Measurements from ENCODE around the gene CHST8. TPM values are rescaled to one million over a fixed set of nuclear protein-coding genes. Genes with fewer than 3 reads are reported as not detected.

The CHST8 gene
- total RNA-seq, 4 donors from 2014 or later: not detected

DNA sequence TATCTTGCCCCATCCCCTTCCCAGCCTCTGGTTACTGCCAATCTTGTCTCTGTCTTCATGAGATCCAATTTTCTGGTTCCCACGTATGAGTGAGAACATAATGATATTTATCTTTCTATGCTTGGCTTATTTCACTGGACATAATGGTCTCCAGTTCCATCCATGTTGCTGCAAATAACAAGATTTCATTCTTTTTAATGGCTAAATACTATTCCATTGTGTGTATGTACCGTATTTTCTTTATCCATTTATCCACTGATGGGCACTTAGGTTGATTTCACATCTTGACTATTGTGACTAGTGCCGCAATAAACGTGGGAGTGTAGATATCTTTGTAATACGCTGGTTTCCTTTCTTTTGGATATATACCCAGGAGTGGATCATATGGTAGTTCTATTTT, 43.0 kb downstream of the CHST8 start:
- intact Hi-C loops (cut with DNase I; ENCODE audit: low total_unique reads): no loop called here
- no peak for TF ChIP-seq EP300 (IDR thresholded peaks at IDR 0.05; ENCODE audit: low read depth)
- TF ChIP-seq POLR2A (IDR thresholded peaks at IDR 0.05): no peak
- TF ChIP-seq, protein P1, sequence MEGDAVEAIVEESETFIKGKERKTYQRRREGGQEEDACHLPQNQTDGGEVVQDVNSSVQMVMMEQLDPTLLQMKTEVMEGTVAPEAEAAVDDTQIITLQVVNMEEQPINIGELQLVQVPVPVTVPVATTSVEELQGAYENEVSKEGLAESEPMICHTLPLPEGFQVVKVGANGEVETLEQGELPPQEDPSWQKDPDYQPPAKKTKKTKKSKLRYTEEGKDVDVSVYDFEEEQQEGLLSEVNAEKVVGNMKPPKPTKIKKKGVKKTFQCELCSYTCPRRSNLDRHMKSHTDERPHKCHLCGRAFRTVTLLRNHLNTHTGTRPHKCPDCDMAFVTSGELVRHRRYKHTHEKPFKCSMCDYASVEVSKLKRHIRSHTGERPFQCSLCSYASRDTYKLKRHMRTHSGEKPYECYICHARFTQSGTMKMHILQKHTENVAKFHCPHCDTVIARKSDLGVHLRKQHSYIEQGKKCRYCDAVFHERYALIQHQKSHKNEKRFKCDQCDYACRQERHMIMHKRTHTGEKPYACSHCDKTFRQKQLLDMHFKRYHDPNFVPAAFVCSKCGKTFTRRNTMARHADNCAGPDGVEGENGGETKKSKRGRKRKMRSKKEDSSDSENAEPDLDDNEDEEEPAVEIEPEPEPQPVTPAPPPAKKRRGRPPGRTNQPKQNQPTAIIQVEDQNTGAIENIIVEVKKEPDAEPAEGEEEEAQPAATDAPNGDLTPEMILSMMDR (IDR thresholded peaks at IDR 0.05): no peak
- no peak for TF ChIP-seq POLR2AphosphoS5 (IDR thresholded peaks at IDR 0.05)
- Histone ChIP-seq H3K27me3 (no peaks in the 10 kb centered on the region), H3K36me3 (no peaks in the 10 kb centered on the region), H3K27ac (no peak overlapping the region), H3K4me1 (no peaks in the 10 kb centered on the region), H3K9me3 (no peaks in the 10 kb centered on the region), H3K4me3 (no peak overlapping the region)
- no peak for DNase-seq
- in situ Hi-C loops (cut with MboI; ENCODE audit: low pct_ligation_motif_present in 1 of 4, low pct_unique_long_range_greater_than_20kb in 1 of 4, low sequenced_read_pairs in 3 of 4): no loop called here
- 87% methylated on average over 4 to 5 of the region's 5 CpGs for WGBS, 2 donors (ENCODE audit: low coverage in 1 of 2)

DNA sequence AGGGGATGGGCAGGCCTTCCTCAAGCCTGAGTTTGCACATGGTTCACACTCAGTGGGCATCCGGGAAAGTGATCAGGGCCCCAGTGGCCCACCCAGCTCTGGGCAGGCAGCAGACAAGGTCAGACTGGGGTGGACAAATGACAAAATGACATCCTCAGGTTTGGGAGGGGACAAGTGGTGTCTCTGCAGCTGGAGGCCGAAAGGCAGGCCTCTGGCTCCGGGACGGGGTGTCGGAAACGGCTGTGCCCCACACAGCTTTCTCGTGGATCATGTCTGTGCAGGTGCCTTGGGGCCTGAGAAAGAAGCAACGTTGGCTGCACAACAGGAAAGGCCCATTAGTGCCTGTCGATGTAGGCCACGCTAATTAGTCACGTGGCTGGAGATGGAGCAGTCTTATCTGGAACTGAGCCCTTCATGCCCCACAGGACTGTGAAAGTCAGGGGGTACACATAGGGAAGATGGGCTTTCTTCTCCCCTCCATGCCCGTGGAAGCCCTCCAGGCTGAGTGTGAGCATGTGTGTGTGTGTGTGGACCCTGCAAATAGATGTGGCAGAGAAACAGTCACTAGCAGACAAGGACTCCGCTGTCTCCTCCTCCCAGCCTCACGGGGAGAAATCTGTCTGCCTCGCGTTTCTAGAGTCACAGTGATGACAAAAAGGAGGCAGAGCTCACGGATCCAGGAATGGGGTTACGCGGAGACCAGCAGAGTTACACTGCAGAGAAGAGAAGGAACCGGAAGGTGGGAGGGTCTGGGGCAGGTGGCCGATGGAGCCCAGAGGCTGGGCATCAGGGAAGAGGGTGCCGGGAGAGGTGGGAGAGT, 44.2 kb downstream of the CHST8 start:
- Histone ChIP-seq H3K9me3 (no peaks in the 10 kb centered on the region), H3K4me1 (no peaks in the 10 kb centered on the region), H3K27ac (no peak overlapping the region), H3K36me3 (no peaks in the 10 kb centered on the region), H3K27me3 (no peaks in the 10 kb centered on the region), H3K4me3 (no peak overlapping the region)
- in situ Hi-C loops (cut with MboI; ENCODE audit: low pct_ligation_motif_present in 1 of 4, low pct_unique_long_range_greater_than_20kb in 1 of 4, low sequenced_read_pairs in 3 of 4): no loop called here
- intact Hi-C loops (cut with DNase I; ENCODE audit: low total_unique reads): no loop called here
- no peak for TF ChIP-seq POLR2AphosphoS5 (IDR thresholded peaks at IDR 0.05)
- TF ChIP-seq POLR2A (IDR thresholded peaks at IDR 0.05): no peak
- TF ChIP-seq, protein P1 (IDR thresholded peaks at IDR 0.05): no peak
- no peak for TF ChIP-seq EP300 (IDR thresholded peaks at IDR 0.05; ENCODE audit: low read depth)
- DNase-seq: no peak
- WGBS, 2 donors (ENCODE audit: low coverage in 1 of 2): 82 to 84% methylated on average over 12 to 22 of the region's 22 CpGs

DNA sequence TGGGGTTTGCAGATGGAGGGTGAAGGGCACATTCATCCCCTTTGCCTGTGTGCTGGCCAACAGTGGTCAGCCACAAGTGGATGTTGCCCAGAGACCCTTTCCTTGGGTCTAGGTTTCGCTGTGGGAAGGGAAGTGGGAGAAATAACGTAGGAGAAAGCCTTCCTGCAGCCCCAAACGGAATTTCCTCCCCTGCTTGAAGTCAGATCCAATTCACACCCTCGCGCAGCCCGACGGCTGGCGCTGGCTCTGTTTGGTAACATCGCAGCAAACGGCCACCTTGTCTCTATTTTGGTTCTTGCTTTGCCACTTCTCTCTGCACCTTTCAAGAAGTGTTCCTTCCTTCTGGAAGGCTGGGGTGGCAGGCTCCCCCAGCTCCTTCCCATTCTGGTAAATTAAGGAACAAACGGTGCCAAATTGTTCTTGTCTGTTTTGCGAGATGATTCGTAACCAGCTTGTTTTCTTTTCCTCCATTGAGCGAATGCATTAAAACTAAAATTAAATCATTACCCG, 45.4 kb downstream of the CHST8 start:
- H3K36me3 ChIP-seq: no peaks in the 10 kb centered on the region
- no peaks in the 10 kb centered on the region for H3K9me3 ChIP-seq
- intact Hi-C loops (cut with DNase I; ENCODE audit: low total_unique reads) (no loop called here), in situ Hi-C loops (cut with MboI; ENCODE audit: low pct_ligation_motif_present in 1 of 4, low pct_unique_long_range_greater_than_20kb in 1 of 4, low sequenced_read_pairs in 3 of 4) (no loop called here)
- no peak for DNase-seq
- H3K27me3 ChIP-seq: no peaks in the 10 kb centered on the region
- WGBS, 2 donors (ENCODE audit: low coverage in 1 of 2): 67% methylated on average over 15 of the region's 15 CpGs; no CpG with 5 or more reads in 1 of the 2 donors
- no peaks in the 10 kb centered on the region for H3K4me1 ChIP-seq
- no peak overlapping the region for H3K4me3 ChIP-seq
- TF ChIP-seq EP300 (IDR thresholded peaks at IDR 0.05; ENCODE audit: low read depth) (no peak), POLR2AphosphoS5 (IDR thresholded peaks at IDR 0.05) (no peak), POLR2A (IDR thresholded peaks at IDR 0.05) (no peak)
- TF ChIP-seq, protein P1 (IDR thresholded peaks at IDR 0.05): no peak
- H3K27ac ChIP-seq: no peak overlapping the region

DNA sequence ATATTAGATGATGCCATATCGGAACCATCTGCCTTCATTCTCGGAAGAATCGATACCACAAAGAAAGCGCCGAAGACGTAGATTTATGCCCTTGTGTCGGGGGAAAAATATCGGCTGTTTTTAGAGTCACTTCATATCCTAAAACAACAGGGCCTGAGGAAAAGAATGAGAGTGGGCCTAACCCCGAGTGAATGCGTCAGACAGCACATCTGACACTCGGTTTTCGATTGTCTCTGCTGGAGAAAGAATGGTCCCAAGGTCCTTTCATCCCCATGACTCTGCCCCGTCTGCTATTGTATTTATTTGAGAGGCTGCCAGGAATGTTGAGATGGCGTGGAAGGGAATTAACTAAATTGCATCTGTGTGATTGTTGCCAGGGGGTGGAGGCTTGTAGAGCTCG, 46.1 kb downstream of the CHST8 start:
- no peak for DNase-seq
- in situ Hi-C loops (cut with MboI; ENCODE audit: low pct_ligation_motif_present in 1 of 4, low pct_unique_long_range_greater_than_20kb in 1 of 4, low sequenced_read_pairs in 3 of 4): no loop called here
- WGBS, 2 donors (ENCODE audit: low coverage in 1 of 2): 77 to 81% methylated on average over 14 to 15 of the region's 15 CpGs

More for the DNA sequence above, 46.1 kb downstream of the CHST8 start:
- no peak overlapping the region for H3K27ac ChIP-seq
- H3K4me3 ChIP-seq: no peak overlapping the region
- intact Hi-C loops (cut with DNase I; ENCODE audit: low total_unique reads): no loop called here
- TF ChIP-seq, protein P1 (IDR thresholded peaks at IDR 0.05): no peak
- TF ChIP-seq EP300 (IDR thresholded peaks at IDR 0.05; ENCODE audit: low read depth): no peak
- TF ChIP-seq POLR2A (IDR thresholded peaks at IDR 0.05): no peak
- no peaks in the 10 kb centered on the region for H3K4me1 ChIP-seq
- H3K9me3 ChIP-seq: no peaks in the 10 kb centered on the region
- H3K27me3 ChIP-seq: no peaks in the 10 kb centered on the region
- H3K36me3 ChIP-seq: no peaks in the 10 kb centered on the region
